ENCODE measurements around the gene NOP14. TPM values are rescaled to one million over a fixed set of nuclear protein-coding genes. Genes with fewer than 3 reads are reported as not detected.
"Not testable (repeated sequence)": the region's sequence is repeated elsewhere in the genome, so short reads cannot be mapped to it uniquely, and the experiment has no call there.

NOP14 gene
- total RNA-seq = 100 to 1,000 TPM in 1 of 2 donors, 10 to 100 TPM in 1; 91.5 to 136 TPM

- Mint-ChIP-seq H3K4me1 (ENCODE audit: low read depth in 2 of 2) (peaks cover 29 to 36% of the 10 kb centered on the region in 2 donors), H3K9me3 (no peaks in the 10 kb centered on the region), H3K36me3 (peaks cover 2% of the 10 kb centered on the region), H3K27ac (peak within 1 kb of the TSS; percentile 76 to 86), H3K4me3 (peak within 1 kb of the TSS; percentile 87), H3K27me3 (no peaks in the 10 kb centered on the region)
- ATAC-seq (peak; percentile 95 to 98), DNase-seq (ENCODE audit: low spot score) (peak; percentile 99)
Observed at GRCh38 chr4:2963175-2963965, at the start of gene NOP14, which contains the start of gene GRK4. TSS of gene NOP14 (minus strand) at chr4:2963406. CDS start at chr4:2963319, 87 bp downstream. TSS of gene GRK4 (plus strand) at chr4:2963571. CDS start at chr4:2964071, 500 bp downstream.

GRCh38 chr4:3011456-3012220, 48.4 kb upstream of the NOP14 start:
- H3K36me3 Mint-ChIP-seq = no peaks in the 10 kb centered on the region
- ATAC-seq (no peak), DNase-seq (ENCODE audit: low spot score) (no peak)
- H3K4me1 Mint-ChIP-seq (ENCODE audit: low read depth in 2 of 2) = peaks cover 0 to 20% of the 10 kb centered on the region in 2 donors
- no peak overlapping the region for H3K4me3 Mint-ChIP-seq
- no peaks in the 10 kb centered on the region for H3K9me3 Mint-ChIP-seq
- no peak overlapping the region for H3K27ac Mint-ChIP-seq
- H3K27me3 Mint-ChIP-seq = no peaks in the 10 kb centered on the region

GRCh38 chr4:3010998-3011397, 47.8 kb upstream of the NOP14 start:
- H3K27me3 Mint-ChIP-seq = no peaks in the 10 kb centered on the region
- no peak overlapping the region for H3K4me3 Mint-ChIP-seq
- H3K36me3 Mint-ChIP-seq = no peaks in the 10 kb centered on the region
- ATAC-seq (no peak), DNase-seq (ENCODE audit: low spot score) (no peak)
- peaks cover 0 to 20% of the 10 kb centered on the region in 2 donors for H3K4me1 Mint-ChIP-seq (ENCODE audit: low read depth in 2 of 2)
- no peaks in the 10 kb centered on the region for H3K9me3 Mint-ChIP-seq
- no peak overlapping the region for H3K27ac Mint-ChIP-seq

- Mint-ChIP-seq H3K4me3 (no peak overlapping the region), H3K9me3 (no peaks in the 10 kb centered on the region), H3K27me3 (no peaks in the 10 kb centered on the region), H3K4me1 (ENCODE audit: low read depth in 2 of 2) (peaks cover 0 to 20% of the 10 kb centered on the region in 2 donors), H3K27ac (no peak overlapping the region), H3K36me3 (no peaks in the 10 kb centered on the region)
- ATAC-seq (no peak), DNase-seq (ENCODE audit: low spot score) (no peak)
Observed at GRCh38 chr4:3010577-3010976, 47.4 kb upstream of the NOP14 start.

GRCh38 chr4:3009422-3009821, 46.2 kb upstream of the NOP14 start:
- H3K4me3 Mint-ChIP-seq = peak overlapping the region; percentile 28
- H3K9me3 Mint-ChIP-seq = no peaks in the 10 kb centered on the region
- peaks cover 0 to 20% of the 10 kb centered on the region in 2 donors for H3K4me1 Mint-ChIP-seq (ENCODE audit: low read depth in 2 of 2)
- ATAC-seq = peak in 1 of 2 donors; percentile 71
- H3K36me3 Mint-ChIP-seq = no peaks in the 10 kb centered on the region
- no peak overlapping the region for H3K27ac Mint-ChIP-seq
- no peaks in the 10 kb centered on the region for H3K27me3 Mint-ChIP-seq
- DNase-seq (ENCODE audit: low spot score) = no peak

- no peaks in the 10 kb centered on the region for H3K9me3 Mint-ChIP-seq
- ATAC-seq = no peak
- H3K4me1 Mint-ChIP-seq (ENCODE audit: low read depth in 2 of 2) = peaks cover 0 to 12% of the 10 kb centered on the region in 2 donors
- DNase-seq (ENCODE audit: low spot score) = no peak
- H3K36me3 Mint-ChIP-seq = no peaks in the 10 kb centered on the region
- no peaks in the 10 kb centered on the region for H3K27me3 Mint-ChIP-seq
- no peak overlapping the region for H3K27ac Mint-ChIP-seq
- H3K4me3 Mint-ChIP-seq = no peak overlapping the region
Observed at GRCh38 chr4:3007724-3008123, 44.5 kb upstream of the NOP14 start.

- DNase-seq (ENCODE audit: low spot score) (no peak), ATAC-seq (no peak)
- H3K4me3 Mint-ChIP-seq = no peak overlapping the region
- H3K27me3 Mint-ChIP-seq = no peaks in the 10 kb centered on the region
- H3K9me3 Mint-ChIP-seq = no peaks in the 10 kb centered on the region
- H3K27ac Mint-ChIP-seq = no peak overlapping the region
- H3K4me1 Mint-ChIP-seq (ENCODE audit: low read depth in 2 of 2) = no peaks in the 10 kb centered on the region
- H3K36me3 Mint-ChIP-seq = no peaks in the 10 kb centered on the region
Observed at GRCh38 chr4:2996415-2996814, 33.2 kb upstream of the NOP14 start.

GRCh38 chr4:2995546-2996265, 32.5 kb upstream of the NOP14 start:
- ATAC-seq (no peak), DNase-seq (ENCODE audit: low spot score) (no peak)
- Mint-ChIP-seq H3K27ac (no peak overlapping the region), H3K9me3 (no peaks in the 10 kb centered on the region), H3K4me3 (no peak overlapping the region), H3K4me1 (ENCODE audit: low read depth in 2 of 2) (no peaks in the 10 kb centered on the region), H3K36me3 (no peaks in the 10 kb centered on the region), H3K27me3 (no peaks in the 10 kb centered on the region)

GRCh38 chr4:2994917-2995316, 31.7 kb upstream of the NOP14 start:
- DNase-seq (ENCODE audit: low spot score) = no peak
- H3K27ac Mint-ChIP-seq = no peak overlapping the region
- ATAC-seq = no peak
- no peaks in the 10 kb centered on the region for H3K4me1 Mint-ChIP-seq (ENCODE audit: low read depth in 2 of 2)
- H3K4me3 Mint-ChIP-seq = no peak overlapping the region
- no peaks in the 10 kb centered on the region for H3K36me3 Mint-ChIP-seq
- H3K27me3 Mint-ChIP-seq = no peaks in the 10 kb centered on the region
- H3K9me3 Mint-ChIP-seq = no peaks in the 10 kb centered on the region

GRCh38 chr4:2991243-2991642, 28.0 kb upstream of the NOP14 start:
- H3K9me3 Mint-ChIP-seq = no peaks in the 10 kb centered on the region
- DNase-seq (ENCODE audit: low spot score) (no peak), ATAC-seq (no peak)
- H3K4me3 Mint-ChIP-seq = no peak overlapping the region
- no peak overlapping the region for H3K27ac Mint-ChIP-seq
- no peaks in the 10 kb centered on the region for H3K4me1 Mint-ChIP-seq (ENCODE audit: low read depth in 2 of 2)
- H3K27me3 Mint-ChIP-seq = peaks cover 4 to 5% of the 10 kb centered on the region in 2 donors
- no peaks in the 10 kb centered on the region for H3K36me3 Mint-ChIP-seq

GRCh38 chr4:2983715-2984114, 20.5 kb upstream of the NOP14 start:
- H3K27ac Mint-ChIP-seq; H3K36me3 Mint-ChIP-seq; DNase-seq (ENCODE audit: low spot score); H3K9me3 Mint-ChIP-seq; H3K4me1 Mint-ChIP-seq (ENCODE audit: low read depth in 2 of 2); ATAC-seq; H3K4me3 Mint-ChIP-seq: not testable (repeated sequence)
- peaks cover 5 to 11% of the 10 kb centered on the region in 2 donors for H3K27me3 Mint-ChIP-seq

GRCh38 chr4:2982012-2982411, 18.8 kb upstream of the NOP14 start:
- Mint-ChIP-seq H3K9me3 (no peaks in the 10 kb centered on the region), H3K4me1 (ENCODE audit: low read depth in 2 of 2) (peaks cover 0 to 5% of the 10 kb centered on the region in 2 donors), H3K27ac (no peak overlapping the region), H3K36me3 (no peaks in the 10 kb centered on the region), H3K27me3 (peaks cover 0 to 7% of the 10 kb centered on the region in 2 donors), H3K4me3 (no peak overlapping the region)
- DNase-seq (ENCODE audit: low spot score) (no peak), ATAC-seq (peak in 1 of 2 donors; percentile 15)

GRCh38 chr4:2981256-2981819, 18.1 kb upstream of the NOP14 start:
- DNase-seq (ENCODE audit: low spot score) (no peak), ATAC-seq (no peak)
- H3K4me3 Mint-ChIP-seq = no peak overlapping the region
- H3K27ac Mint-ChIP-seq = no peak overlapping the region
- H3K27me3 Mint-ChIP-seq = peaks cover 0 to 7% of the 10 kb centered on the region in 2 donors
- H3K36me3 Mint-ChIP-seq = no peaks in the 10 kb centered on the region
- peaks cover 0 to 5% of the 10 kb centered on the region in 2 donors for H3K4me1 Mint-ChIP-seq (ENCODE audit: low read depth in 2 of 2)
- no peaks in the 10 kb centered on the region for H3K9me3 Mint-ChIP-seq

Data from natural killer cell treated with Interleukin-12 subunit alpha and Interleukin-12 subunit beta and Interleukin-15 and Interleukin-18, amount 100 ng/mL, for 72 hours (primary cell).